ENCODE results near the gene DMBX1.

Gene DMBX1

GRCh38 chr1:46472498-46473181 is 17.0 kb upstream of the DMBX1 start:
- Histone ChIP-seq H3K9me3 (ENCODE audit: control insufficient read depth, insufficient read depth, low read length) (no peaks in the 10 kb centered on the region), H3K4me3 (ENCODE audit: low read length) (no peak overlapping the region), H3K79me2 (ENCODE audit: control insufficient read depth, low read length) (no peaks in the 10 kb centered on the region), H3K9me2 (replicated peaks; ENCODE audit: control insufficient read depth, low read length) (no peaks in the 10 kb centered on the region), H3F3A (ENCODE audit: control insufficient read depth, insufficient read depth) (no peaks in the 10 kb centered on the region), H4K20me1 (ENCODE audit: control insufficient read depth, insufficient read depth, low read depth, low read length) (no peaks in the 10 kb centered on the region), H3K27ac (ENCODE audit: low read depth, low read length) (no peak overlapping the region), H3K27me3 (ENCODE audit: control insufficient read depth, low read length) (no peaks in the 10 kb centered on the region; the same call in 1 of the 2 replicates), H3K4me1 (ENCODE audit: control insufficient read depth, low read length) (peaks cover 17% of the 10 kb centered on the region), H3K36me3 (ENCODE audit: control insufficient read depth, low read length) (no peaks in the 10 kb centered on the region), H3K4me2 (ENCODE audit: low read length) (no peak overlapping the region)
- TF ChIP-seq CTCF (IDR thresholded peaks at IDR 0.05; ENCODE audit: low read depth, low read length, poor library complexity, severe bottlenecking), result no peak
- TF ChIP-seq EZH2phosphoT487 (IDR thresholded peaks at IDR 0.05; ENCODE audit: borderline replicate concordance, low read length), result no peak

- H3K27me3 ChIP-seq (ENCODE audit: control insufficient read depth, low read length), result no peaks in the 10 kb centered on the region; the same call in 1 of the 2 replicates
Observed at GRCh38 chr1:46473991-46474390, 15.6 kb upstream of the DMBX1 start.

GRCh38 chr1:46474570-46474969 is 15.1 kb upstream of the DMBX1 start:
- H3K9me3 ChIP-seq (ENCODE audit: control insufficient read depth, insufficient read depth, low read length), result no peaks in the 10 kb centered on the region
- H3K9me2 ChIP-seq (replicated peaks; ENCODE audit: control insufficient read depth, low read length), result no peaks in the 10 kb centered on the region
- TF ChIP-seq CTCF (IDR thresholded peaks at IDR 0.05; ENCODE audit: low read depth, low read length, poor library complexity, severe bottlenecking) (no peak), EZH2phosphoT487 (IDR thresholded peaks at IDR 0.05; ENCODE audit: borderline replicate concordance, low read length) (no peak)
- H3K27me3 ChIP-seq (ENCODE audit: control insufficient read depth, low read length), result no peaks in the 10 kb centered on the region; the same call in 1 of the 2 replicates
- no peaks in the 10 kb centered on the region for H3K36me3 ChIP-seq (ENCODE audit: control insufficient read depth, low read length)
- H3K27ac ChIP-seq (ENCODE audit: low read depth, low read length), result no peak overlapping the region
- peaks cover 17% of the 10 kb centered on the region for H3K4me1 ChIP-seq (ENCODE audit: control insufficient read depth, low read length)
- no peak overlapping the region for H3K4me3 ChIP-seq (ENCODE audit: low read length)
- no peak overlapping the region for H3K4me2 ChIP-seq (ENCODE audit: low read length)
- H4K20me1 ChIP-seq (ENCODE audit: control insufficient read depth, insufficient read depth, low read depth, low read length), result no peaks in the 10 kb centered on the region
- no peaks in the 10 kb centered on the region for H3F3A ChIP-seq (ENCODE audit: control insufficient read depth, insufficient read depth)
- H3K79me2 ChIP-seq (ENCODE audit: control insufficient read depth, low read length), result no peaks in the 10 kb centered on the region

More at GRCh38 chr1:46473991-46474390, 15.6 kb upstream of the DMBX1 start:
- H3K4me3 ChIP-seq (ENCODE audit: low read length), result no peak overlapping the region
- no peaks in the 10 kb centered on the region for H3K79me2 ChIP-seq (ENCODE audit: control insufficient read depth, low read length)
- H4K20me1 ChIP-seq (ENCODE audit: control insufficient read depth, insufficient read depth, low read depth, low read length), result no peaks in the 10 kb centered on the region
- no peaks in the 10 kb centered on the region for H3K36me3 ChIP-seq (ENCODE audit: control insufficient read depth, low read length)
- peaks cover 17% of the 10 kb centered on the region for H3K4me1 ChIP-seq (ENCODE audit: control insufficient read depth, low read length)
- H3K27ac ChIP-seq (ENCODE audit: low read depth, low read length), result no peak overlapping the region
- TF ChIP-seq CTCF (IDR thresholded peaks at IDR 0.05; ENCODE audit: low read depth, low read length, poor library complexity, severe bottlenecking) (no peak), EZH2phosphoT487 (IDR thresholded peaks at IDR 0.05; ENCODE audit: borderline replicate concordance, low read length) (no peak)
- H3F3A ChIP-seq (ENCODE audit: control insufficient read depth, insufficient read depth), result no peaks in the 10 kb centered on the region
- no peaks in the 10 kb centered on the region for H3K9me2 ChIP-seq (replicated peaks; ENCODE audit: control insufficient read depth, low read length)
- H3K4me2 ChIP-seq (ENCODE audit: low read length), result no peak overlapping the region
- no peaks in the 10 kb centered on the region for H3K9me3 ChIP-seq (ENCODE audit: control insufficient read depth, insufficient read depth, low read length)
